K562 (cell line): ENCODE measurements around the gene AKAP7. TPM values are rescaled to one million over a fixed set of nuclear protein-coding genes. Genes with fewer than 3 reads are reported as not detected.

Experiments
- CC2D1A ChIP-seq: fragments of 450-650 bp; IDR thresholded peaks from 2 replicates; pipeline ENCODE4 v1.6.1; 2017; ENCODE audit warnings: mild to moderate bottlenecking
- ERF ChIP-seq: fragments of 450-650 bp; formaldehyde crosslinking; IDR thresholded peaks from 2 replicates; pipeline ENCODE4 v1.4.0; 2020; ENCODE audit warnings: mild to moderate bottlenecking, mixed read lengths
- IFI16 ChIP-seq: fragments of 250-450 bp; sonication (Bioruptor Pico); IDR thresholded peaks from 2 replicates; pipeline ENCODE4 v2.1.2; 2022; ENCODE audit warnings: mild to moderate bottlenecking, inconsistent platforms
- NFRKB ChIP-seq: fragments of 450-650 bp; IDR thresholded peaks from 2 replicates; pipeline ENCODE4 v1.6.1; 2016; ENCODE audit warnings: low read depth
- NR1H2 ChIP-seq: sonication (generic); formaldehyde crosslinking; IDR thresholded peaks from 2 replicates; pipeline ENCODE4 v1.4.0; 2020; ENCODE audit warnings: mild to moderate bottlenecking, missing genetic modification reagents
- NR2C2 ChIP-seq, 2 experiments: fragments of 200-800 bp in 1 of 2; sonication (Bioruptor generic) in 1 of 2; sonication (generic) in 1 of 2; formaldehyde crosslinking in 1 of 2; IDR thresholded peaks; 2 replicates each; pipeline versions ENCODE4 v1.6.1 to v1.8.0; 2016 to 2022; ENCODE audit warnings: mild to moderate bottlenecking in 1 of 2, missing compliant biosample characterization in 1 of 2, missing genetic modification characterization in 1 of 2, missing genetic modification reagents in 1 of 2
- OTX1 ChIP-seq: fragments of 450-650 bp; formaldehyde crosslinking; IDR thresholded peaks from 2 replicates; pipeline ENCODE4 v1.4.0; 2022; ENCODE audit warnings: mild to moderate bottlenecking
- RAD21 ChIP-seq, 2 experiments: fragments of 250-450 bp in 1 of 2; fragments of 450-650 bp in 1 of 2; sonication (Bioruptor Pico) in 1 of 2; formaldehyde crosslinking in 1 of 2; IDR thresholded peaks in 1 of 2; conservative IDR thresholded peaks in 1 of 2; 2 replicates each; pipeline versions ENCODE4 v1.4.0 to v1.8.0; 2020 to 2022; ENCODE audit warnings: mild to moderate bottlenecking in 2 of 2, moderate library complexity in 1 of 2
- RBM17 ChIP-seq: fragments of 200-400 bp; formaldehyde crosslinking; IDR thresholded peaks from 2 replicates; pipeline ENCODE4 v1.6.1; 2017; ENCODE audit warnings: low read depth, mild to moderate bottlenecking, low read length, borderline replicate concordance
- RFX1 ChIP-seq: fragments of 450-650 bp; IDR thresholded peaks from 2 replicates; pipeline ENCODE4 v1.6.1; 2016; ENCODE audit warnings: mild to moderate bottlenecking, moderate library complexity
- SAP30 ChIP-seq: fragments of 200-600 bp; sonication (generic); IDR thresholded peaks from 2 replicates; pipeline ENCODE4 v1.6.1; 2012; ENCODE audit warnings: borderline replicate concordance, low read depth, mild to moderate bottlenecking, moderate library complexity, low read length, control low read depth, inconsistent platforms; ENCODE audit not compliant: insufficient read depth, poor library complexity, severe bottlenecking
- SRSF7 ChIP-seq: fragments of 200-400 bp; formaldehyde crosslinking; optimal IDR thresholded peaks from 2 replicates; pipeline ENCODE3; 2017; ENCODE audit warnings: mild to moderate bottlenecking, low read depth, low read length
- U2AF1 ChIP-seq: fragments of 200-400 bp; formaldehyde crosslinking; optimal IDR thresholded peaks from 2 replicates; pipeline ENCODE3; 2017; ENCODE audit warnings: mild to moderate bottlenecking, low read depth, low read length, moderate library complexity
- ZNF316 ChIP-seq: fragments of 450-650 bp; IDR thresholded peaks from 2 replicates; pipeline ENCODE4 v1.6.1; 2016
- polyA plus RNA-seq, 8 experiments: library from polyadenylated mRNA; depleted of rRNA in 4 of 8; stranded (reverse) in 5 of 8; unstranded in 3 of 8; fragments of >200 nt; fragmentation: Nextera tagmentation in 2 of 8; fragmentation: Illumina TruSeq in 1 of 8; extraction: Ambion mirVana in 2 of 8; extraction: Trizol in 1 of 8; gene quantifications; 2 replicates each; pipeline versions ENCODE4 v1.2.1 to v1.2.3, GENCODE V29; 2011 to 2014; ENCODE audit warnings: inconsistent platforms in 1 of 8, missing spikeins in 1 of 8
- total RNA-seq, 7 experiments: library from RNA; depleted of rRNA in 6 of 7; stranded (reverse); fragments of >200 nt in 6 of 7; fragmentation: Illumina TruSeq in 2 of 7; extraction: Trizol in 2 of 7; gene quantifications; 2 replicates each; pipeline versions ENCODE4 v1.2.1 to v1.2.3, GENCODE V29; 2011 to 2021; ENCODE audit warnings: low replicate concordance in 1 of 7
- TF ChIP-seq, protein P1 (sequence below), 2 experiments: fragments of 450-650 bp; formaldehyde crosslinking in 1 of 2; IDR thresholded peaks; 2 replicates each; pipeline versions ENCODE4 v1.4.0 to v1.6.1; 2014 to 2020; ENCODE audit warnings: mild to moderate bottlenecking in 2 of 2, borderline replicate concordance in 1 of 2, low read depth in 1 of 2
- TF ChIP-seq, protein P2 (sequence below), 2 experiments: fragments of 450-650 bp in 1 of 2; sonication (generic) in 1 of 2; formaldehyde crosslinking in 1 of 2; IDR thresholded peaks in 1 of 2; conservative IDR thresholded peaks in 1 of 2; 2 replicates each; pipeline versions ENCODE4 v1.6.1 to v1.8.1; 2016 to 2023; ENCODE audit warnings: mild to moderate bottlenecking in 2 of 2, moderate library complexity in 2 of 2, inconsistent platforms in 1 of 2, missing genetic modification reagents in 1 of 2
- TF ChIP-seq, protein P3 (sequence below): fragments of 450-650 bp; formaldehyde crosslinking; IDR thresholded peaks from 2 replicates; pipeline ENCODE4 v1.4.0; 2020; ENCODE audit warnings: mild to moderate bottlenecking, moderate library complexity

The AKAP7 gene
- total and polyA plus RNA-seq, 9 of the 15 experiments (the other 6 are each of a cell fraction or from before 2014, with no cell fraction given): 0.82 to 2.6 (median 1.6) TPM

DNA sequence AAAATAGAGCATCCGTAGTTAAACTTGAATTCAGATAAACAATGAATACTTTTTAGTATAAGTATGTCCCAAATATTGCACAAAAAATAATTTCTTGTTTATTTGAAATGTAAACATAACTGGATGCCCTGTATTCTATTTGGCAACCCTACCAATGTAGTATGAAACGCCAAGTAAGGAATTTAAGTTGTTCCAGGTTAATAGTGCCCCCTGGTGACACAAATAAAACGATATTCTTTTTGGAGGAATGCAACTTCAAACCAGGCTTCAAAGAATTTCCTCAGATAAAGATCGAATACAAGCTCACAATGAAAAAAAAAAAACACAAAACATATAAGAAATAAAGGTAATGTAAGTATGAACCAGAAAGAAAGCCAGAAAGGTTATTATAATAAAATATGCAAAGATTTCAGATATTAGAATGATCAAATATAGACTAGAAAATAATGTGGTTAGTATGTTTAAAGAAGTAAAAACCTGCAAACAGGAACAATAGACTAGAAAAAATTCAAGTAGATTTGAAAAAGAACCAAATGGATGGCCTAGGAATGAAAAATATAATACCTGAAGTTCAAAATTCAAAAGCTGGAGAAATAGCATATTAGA, 18.4 kb upstream of the AKAP7 start (continued):
- TF ChIP-seq, protein P1, sequence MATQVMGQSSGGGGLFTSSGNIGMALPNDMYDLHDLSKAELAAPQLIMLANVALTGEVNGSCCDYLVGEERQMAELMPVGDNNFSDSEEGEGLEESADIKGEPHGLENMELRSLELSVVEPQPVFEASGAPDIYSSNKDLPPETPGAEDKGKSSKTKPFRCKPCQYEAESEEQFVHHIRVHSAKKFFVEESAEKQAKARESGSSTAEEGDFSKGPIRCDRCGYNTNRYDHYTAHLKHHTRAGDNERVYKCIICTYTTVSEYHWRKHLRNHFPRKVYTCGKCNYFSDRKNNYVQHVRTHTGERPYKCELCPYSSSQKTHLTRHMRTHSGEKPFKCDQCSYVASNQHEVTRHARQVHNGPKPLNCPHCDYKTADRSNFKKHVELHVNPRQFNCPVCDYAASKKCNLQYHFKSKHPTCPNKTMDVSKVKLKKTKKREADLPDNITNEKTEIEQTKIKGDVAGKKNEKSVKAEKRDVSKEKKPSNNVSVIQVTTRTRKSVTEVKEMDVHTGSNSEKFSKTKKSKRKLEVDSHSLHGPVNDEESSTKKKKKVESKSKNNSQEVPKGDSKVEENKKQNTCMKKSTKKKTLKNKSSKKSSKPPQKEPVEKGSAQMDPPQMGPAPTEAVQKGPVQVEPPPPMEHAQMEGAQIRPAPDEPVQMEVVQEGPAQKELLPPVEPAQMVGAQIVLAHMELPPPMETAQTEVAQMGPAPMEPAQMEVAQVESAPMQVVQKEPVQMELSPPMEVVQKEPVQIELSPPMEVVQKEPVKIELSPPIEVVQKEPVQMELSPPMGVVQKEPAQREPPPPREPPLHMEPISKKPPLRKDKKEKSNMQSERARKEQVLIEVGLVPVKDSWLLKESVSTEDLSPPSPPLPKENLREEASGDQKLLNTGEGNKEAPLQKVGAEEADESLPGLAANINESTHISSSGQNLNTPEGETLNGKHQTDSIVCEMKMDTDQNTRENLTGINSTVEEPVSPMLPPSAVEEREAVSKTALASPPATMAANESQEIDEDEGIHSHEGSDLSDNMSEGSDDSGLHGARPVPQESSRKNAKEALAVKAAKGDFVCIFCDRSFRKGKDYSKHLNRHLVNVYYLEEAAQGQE (IDR thresholded peaks at IDR 0.05; ENCODE audit: borderline replicate concordance): peak; percentile 72
- TF ChIP-seq, protein P1 (CRISPR knock-in tag; IDR thresholded peaks at IDR 0.05; ENCODE audit: low read depth): no peak
- TF ChIP-seq NR1H2 (CRISPR knock-in tag): no peak
- no peak for TF ChIP-seq NFRKB
- TF ChIP-seq IFI16: no peak
- no peak for TF ChIP-seq ZNF316
- TF ChIP-seq SRSF7: no peak
- no peak for TF ChIP-seq NR2C2 (CRISPR knock-in tag; IDR thresholded peaks at IDR 0.05)
- TF ChIP-seq NR2C2 (tag; IDR thresholded peaks at IDR 0.05): no peak
- TF ChIP-seq, protein P2, sequence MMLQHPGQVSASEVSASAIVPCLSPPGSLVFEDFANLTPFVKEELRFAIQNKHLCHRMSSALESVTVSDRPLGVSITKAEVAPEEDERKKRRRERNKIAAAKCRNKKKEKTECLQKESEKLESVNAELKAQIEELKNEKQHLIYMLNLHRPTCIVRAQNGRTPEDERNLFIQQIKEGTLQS (IDR thresholded peaks at IDR 0.05): no peak
- TF ChIP-seq, protein P2 (CRISPR knock-in tag; conservative IDR thresholded peaks at IDR 0.05): no peak
- TF ChIP-seq, protein P3, sequence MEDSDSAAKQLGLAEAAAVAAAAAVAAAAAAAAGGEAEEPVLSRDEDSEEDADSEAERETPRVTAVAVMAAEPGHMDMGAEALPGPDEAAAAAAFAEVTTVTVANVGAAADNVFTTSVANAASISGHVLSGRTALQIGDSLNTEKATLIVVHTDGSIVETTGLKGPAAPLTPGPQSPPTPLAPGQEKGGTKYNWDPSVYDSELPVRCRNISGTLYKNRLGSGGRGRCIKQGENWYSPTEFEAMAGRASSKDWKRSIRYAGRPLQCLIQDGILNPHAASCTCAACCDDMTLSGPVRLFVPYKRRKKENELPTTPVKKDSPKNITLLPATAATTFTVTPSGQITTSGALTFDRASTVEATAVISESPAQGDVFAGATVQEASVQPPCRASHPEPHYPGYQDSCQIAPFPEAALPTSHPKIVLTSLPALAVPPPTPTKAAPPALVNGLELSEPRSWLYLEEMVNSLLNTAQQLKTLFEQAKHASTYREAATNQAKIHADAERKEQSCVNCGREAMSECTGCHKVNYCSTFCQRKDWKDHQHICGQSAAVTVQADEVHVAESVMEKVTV (CRISPR knock-in tag): peak; percentile 68
- no peak for TF ChIP-seq U2AF1
- TF ChIP-seq CC2D1A: 0 out of 2 replicates have a peak, but pooled peaks have one; percentile 22
- TF ChIP-seq RAD21 (CRISPR knock-in tag; conservative IDR thresholded peaks at IDR 0.05 in 1 of 2, IDR thresholded peaks at IDR 0.05 in 1 of 2): peak; percentile 83 to 86
- no peak for TF ChIP-seq RFX1
- no peak for TF ChIP-seq SAP30
- no peak for TF ChIP-seq RBM17
- TF ChIP-seq OTX1: no peak
- TF ChIP-seq ERF (CRISPR knock-in tag): no peak
